MV-4-11 (cell line): ENCODE measurements around the gene NECTIN1.

Experiments used
- DNase-seq: peaks from one replicate; lab custom pipeline; 2025; lab: John Stamatoyannopoulos, UW

The NECTIN1 gene

DNA sequence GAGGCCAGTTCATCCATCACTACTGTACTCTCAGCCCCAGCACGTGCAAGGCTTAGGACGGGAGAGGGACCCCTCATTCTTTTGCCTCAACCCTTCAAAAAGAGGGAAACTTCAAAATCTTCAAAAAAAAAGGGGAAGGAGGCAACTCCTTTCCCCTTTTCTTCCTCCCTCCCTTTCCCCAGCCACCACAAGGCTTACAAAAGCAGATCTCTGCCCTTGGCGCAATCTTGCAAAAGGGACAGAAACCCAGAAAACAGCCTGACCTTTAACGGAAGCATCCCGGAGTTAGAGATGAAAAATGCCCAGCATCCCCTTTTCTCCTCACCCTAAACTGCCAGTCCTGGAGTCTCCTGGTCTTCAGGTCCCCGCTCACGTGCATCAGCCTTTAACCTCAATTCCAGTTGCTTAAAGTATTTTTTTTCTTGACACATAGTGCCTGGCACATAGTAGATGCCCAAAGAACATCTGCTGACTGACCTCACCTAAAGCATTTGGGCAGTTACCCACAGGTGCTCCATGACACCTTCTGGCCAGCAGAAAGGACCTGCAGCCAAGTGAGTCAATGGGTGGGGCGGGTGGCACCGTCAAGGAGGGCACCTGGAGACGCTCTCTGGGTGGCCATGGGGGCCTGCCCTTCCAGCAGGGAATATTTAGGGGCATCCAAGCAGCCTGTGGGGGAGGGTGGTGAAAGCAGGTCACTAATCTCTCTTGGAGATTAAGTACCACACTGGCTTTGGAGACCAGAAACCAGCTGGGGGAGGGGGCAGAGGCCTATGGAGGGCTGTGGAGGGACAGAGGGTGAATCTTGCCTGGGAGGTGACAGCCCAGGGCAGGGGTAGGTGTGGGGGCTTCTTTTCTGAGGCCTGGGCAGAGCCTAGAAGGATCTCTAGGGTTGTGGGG, 16.3 kb downstream of the NECTIN1 start:
- peak; percentile 90 for DNase-seq

DNA sequence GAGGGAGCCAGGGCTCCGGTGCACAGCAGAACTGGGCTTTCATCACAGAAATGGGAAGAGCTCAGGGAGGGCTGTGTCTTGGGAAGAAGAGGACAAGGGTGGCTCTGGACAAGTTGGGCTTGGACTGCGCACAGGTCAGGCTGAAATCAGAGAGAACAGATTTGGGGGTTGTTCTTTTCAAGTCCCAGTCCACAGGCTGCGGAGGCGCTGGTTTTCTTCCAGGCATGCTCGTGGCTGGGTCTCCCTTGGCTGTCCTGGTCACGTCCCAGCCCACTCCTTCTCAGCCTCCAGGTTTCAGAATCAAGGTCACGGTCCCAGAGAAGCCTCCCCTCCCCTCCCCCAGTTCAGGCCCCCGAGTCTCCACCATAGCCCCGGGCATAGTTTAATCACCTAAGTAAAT, 17.0 kb downstream of the NECTIN1 start:
- no peak for DNase-seq

DNA sequence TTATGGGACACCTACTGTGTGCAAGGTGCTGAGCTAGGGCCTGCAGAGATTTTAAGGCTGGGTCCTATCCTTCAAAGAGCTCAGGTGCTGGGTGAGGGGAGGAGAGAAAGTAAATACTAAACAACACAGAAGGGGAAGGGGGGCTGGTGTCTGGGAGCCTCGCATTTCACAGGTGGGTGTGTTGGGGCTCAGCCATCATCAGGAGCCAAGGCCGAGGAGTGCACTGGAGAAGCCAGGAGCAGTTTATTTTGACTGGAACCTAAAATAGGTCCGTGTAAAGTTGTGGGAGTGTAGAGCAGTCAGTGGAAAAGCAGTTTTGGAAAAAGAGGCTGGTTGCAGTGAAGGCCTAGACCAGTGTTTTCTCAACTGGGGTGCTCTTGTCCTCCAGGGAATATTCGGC, 17.5 kb downstream of the NECTIN1 start:
- DNase-seq, result no peak

DNA sequence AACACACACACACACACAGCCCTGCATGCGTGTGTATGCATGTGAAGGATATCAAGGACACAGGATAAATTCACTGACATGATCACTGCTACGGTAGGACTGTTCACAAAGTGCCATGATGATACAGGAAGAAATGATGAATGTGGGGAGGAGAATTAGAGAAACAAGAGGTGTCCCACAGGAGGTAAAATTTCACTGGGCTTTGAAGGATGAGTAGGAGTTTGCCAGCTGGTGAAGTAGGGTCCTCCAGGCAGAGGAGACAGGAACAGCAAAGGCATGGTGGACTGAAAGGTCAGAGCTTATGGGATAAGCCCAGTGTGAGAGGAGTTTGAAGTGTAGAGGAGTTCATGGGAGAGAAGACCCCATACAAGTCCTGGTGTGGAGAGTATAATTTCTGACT, 18.6 kb downstream of the NECTIN1 start:
- no peak for DNase-seq

DNA sequence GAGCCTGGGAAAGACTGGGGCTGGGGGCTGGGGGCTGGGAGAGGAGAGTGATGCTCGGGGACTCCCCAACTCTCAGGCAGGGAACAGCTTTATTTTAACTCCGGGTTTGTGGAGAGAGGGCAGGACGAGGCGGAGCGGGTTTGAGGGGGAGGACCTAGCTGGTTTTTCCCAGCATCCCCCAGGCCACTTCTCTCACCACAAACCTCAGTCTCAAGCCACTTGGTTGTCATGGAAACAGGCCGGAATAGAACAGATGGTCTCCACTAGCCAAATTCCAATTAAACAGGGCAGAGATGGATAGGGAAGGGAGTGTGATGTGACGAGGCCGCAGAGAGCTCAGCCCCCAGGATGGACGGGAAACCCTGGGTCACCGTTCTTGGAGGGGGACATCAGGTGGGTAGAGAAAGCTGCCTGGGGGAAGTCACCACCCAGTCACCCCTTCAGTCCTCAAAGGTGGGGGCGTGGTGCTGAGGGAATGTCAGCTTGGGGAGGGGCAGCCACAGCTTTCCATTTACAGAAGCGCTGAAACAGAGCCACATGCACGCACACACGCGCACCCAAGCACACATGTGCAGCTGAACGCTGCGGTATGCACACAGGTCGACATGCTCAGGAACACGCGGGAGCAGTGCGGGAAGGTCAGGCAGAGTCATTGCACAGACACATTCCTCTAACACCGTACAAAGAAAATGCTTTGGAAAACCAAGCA, 19.2 kb downstream of the NECTIN1 start:
- DNase-seq, result peak; percentile 91

DNA sequence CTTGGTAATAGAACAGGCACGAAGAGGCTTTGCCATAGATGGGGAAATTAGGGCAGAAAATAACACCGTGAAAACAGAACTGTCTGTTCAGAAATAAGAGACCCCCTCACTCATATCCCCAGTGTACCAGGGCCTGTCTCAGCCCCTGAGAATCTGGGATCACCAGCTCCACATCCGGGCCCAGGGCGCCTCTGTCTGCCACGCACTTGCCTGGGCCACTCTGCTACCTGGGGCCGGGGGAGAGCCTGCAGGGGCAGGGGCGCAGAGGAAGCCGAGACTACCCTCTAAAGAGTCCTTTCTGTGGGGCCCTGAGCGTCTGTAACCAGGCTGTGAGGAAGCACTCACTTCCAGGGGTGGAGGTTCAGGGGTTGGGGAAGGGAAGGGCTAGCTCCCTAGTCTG, 19.8 kb downstream of the NECTIN1 start:
- peak; percentile 38 for DNase-seq

DNA sequence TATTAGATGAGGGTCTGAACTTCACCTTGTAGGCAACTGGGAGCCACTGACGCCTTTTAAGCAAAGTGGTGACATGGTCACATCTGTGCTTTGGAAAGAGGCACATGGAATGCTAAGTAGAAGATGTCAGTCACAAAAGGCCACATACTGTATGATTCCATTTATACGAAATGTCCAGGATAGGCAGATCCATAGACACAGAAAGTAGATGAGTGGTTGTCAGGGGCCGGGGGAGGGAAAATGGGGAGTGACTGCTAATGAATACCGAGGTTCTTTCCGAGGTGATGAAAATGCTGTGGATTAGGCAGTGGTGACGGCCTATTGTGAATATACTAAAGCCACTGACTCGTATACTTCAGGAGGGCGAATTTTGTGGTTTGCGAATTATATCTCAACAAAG, 20.6 kb downstream of the NECTIN1 start:
- no peak for DNase-seq

DNA sequence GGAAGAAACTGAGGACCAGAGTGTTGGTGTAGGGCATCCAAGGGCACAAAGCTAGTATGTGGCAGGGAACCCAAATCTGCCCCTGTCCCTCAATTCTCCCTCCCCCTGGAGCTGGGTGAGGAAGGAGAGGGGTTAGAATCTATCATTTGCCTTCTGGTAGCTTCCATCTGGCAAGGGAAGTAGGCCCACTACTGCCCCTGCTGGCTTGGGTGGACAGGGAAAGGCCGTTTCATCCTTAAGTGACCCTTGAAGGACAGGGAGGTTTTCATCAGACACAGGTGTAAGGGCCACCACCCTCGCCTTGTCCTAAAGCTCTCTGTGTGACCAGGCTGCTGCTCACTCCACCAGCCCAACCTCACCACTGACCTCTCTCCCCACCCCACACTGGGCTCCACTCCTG, 22.1 kb downstream of the NECTIN1 start:
- DNase-seq, result no peak

DNA sequence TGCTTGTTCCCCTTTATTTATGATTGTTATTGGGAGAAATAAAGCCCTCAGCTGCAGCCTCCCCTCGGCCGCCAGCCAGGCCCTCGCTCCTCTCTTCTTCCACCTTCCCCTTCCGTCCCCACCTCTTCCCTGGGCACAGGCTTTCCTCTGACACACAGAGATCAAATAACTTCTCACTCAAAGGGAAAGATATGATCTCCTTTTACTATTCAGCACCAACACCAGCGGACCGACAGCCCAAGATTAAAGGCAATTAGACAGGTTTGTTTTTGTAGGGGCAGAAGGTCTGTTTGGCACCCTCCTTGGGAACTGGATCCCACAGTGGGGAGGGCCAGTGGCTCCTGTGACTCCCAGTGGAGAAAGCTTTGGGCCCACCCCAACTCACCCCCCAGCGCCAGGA, 23.0 kb downstream of the NECTIN1 start:
- DNase-seq, result no peak

DNA sequence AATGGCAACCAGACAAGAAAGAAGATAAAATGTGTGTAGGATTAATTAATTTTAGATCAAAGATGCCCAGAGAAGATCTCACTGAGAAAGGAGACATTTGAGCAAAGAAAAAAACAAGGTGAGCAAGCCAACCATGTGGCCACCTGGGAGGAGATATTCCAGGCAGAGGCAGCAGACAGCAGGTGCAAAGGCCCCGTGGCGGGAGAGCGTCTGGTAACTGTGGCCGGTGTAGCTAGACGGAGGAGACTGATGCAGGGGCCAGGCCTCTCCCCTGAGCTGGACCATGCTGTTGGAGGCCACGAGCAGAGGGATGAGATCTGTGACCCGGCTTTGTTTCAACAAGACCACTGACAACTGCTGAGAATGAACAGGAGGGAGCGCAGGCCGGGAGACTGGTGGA, 23.6 kb downstream of the NECTIN1 start:
- DNase-seq, result no peak

DNA sequence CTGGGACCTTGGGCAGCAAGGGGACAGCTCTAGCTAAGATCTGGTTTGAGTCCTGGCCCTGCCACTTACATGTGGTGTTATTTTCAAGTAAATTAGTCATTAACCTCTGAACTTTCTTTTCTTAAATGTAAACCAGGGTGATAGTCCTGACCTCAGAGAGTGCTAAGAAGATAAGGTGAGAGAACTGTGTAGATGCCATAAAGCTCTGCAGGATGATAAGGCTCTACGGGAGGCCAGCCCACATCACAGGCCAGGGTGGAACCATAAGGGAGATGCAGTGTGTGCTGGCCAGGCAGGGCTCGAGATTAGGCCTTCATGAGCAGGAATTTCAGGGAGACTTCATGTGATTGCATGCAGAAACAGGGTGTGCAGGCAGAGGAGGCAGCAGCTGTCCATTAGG, 24.2 kb downstream of the NECTIN1 start:
- no peak for DNase-seq

DNA sequence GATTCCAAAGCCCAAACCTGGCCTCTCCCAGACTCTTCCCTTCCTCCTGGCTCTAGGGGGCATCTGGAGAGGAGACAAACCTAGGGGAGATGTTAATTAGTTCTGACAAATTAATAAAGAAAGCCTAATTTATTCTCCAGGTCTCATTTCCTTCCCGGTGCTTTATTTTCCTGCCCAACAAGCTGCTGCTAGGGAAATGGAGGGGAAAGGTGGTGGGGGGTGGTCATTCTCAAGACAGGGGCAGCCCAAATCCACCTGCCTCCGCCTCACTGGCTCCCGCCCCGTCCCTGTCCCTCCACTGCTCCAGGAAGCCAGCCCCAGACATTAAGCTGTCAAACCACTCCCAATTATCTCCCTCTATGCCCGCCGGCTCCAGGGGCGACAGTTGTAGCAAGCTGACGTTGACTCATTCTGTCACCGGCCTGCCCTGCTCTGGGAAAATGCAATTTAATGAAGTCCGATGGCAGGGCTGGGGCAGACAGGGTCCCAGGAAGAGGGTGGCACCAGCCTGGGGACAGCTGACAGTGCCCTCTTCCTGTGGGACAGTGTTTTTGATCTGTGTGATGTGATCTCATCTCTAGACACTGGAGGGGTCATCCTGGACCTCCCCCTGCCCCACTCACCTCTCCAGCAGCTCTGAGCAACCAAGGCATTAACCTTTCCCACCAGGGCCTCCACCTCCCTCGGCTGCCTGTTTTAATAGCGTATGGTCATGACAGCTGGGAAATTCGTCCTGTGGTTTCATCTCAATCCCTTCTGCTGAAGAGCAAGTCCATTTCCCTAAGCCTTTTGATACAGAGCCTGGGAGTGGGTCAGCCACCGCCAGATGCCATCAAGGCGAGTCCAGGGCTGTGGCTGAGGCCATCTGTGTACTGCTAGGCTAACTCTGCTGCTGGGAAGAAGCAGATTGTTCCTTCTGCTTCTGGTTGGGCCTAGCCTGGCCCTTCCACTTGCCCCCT, 27.1 kb downstream of the NECTIN1 start:
- peak; percentile 26 for DNase-seq

DNA sequence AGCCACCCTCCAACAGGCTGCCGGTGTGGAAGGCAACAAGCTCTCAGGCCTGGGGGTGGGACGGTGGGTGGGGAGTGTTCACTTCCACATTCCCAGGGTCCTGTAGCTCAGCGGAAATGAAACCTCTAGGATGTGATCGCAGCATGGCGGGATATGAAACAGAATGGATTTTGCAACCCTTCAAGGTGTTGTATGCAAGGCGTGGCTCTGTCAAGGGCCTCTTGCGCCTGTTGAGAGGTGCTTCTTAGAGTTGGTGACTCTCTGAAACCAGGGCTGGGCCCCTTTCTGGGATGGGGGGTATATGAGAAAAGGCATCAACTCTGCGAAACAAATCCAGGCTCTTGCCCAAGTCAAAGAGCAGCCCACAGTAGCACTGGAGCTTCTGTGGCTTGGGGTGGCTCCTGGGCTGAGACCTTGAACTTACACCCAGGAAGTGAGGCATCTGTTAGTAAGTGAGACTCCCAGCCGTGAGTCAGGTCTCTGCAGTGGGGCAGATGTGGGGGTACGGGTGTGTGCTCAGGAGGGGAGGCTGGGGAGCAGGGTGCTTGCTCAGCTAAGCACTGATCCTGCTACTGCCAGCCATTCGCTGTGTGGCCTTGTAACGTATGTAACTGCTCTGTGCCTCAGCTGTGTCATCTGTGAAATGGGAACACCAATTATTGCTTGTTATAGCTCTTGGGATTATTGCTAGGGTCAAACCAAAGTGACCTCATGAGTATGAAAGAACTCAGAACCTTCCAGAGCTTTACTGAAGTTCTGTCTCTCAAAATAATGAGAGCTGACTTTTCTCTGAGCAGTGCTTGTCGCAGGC, 28.3 kb downstream of the NECTIN1 start:
- peak; percentile 66 for DNase-seq

DNA sequence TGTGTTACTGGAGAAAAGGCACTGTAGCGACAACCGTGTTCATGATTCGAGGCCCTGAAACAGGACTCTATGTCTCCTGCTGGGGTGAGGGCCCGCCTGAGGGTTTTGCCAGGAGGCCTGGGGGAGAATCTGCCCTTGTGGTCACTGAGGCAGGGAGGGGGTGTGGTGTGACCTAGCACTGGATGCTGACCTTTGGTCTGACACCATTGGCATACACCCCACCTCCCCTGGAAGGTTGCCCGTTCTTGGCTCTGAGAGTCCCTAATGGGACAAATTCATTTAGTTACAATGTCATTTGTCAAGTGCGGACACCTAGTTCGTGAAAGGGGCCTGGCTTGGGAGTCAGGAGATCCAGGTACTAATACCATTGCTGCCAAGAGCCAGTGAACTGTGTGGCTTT, 29.0 kb downstream of the NECTIN1 start:
- DNase-seq, result no peak

DNA sequence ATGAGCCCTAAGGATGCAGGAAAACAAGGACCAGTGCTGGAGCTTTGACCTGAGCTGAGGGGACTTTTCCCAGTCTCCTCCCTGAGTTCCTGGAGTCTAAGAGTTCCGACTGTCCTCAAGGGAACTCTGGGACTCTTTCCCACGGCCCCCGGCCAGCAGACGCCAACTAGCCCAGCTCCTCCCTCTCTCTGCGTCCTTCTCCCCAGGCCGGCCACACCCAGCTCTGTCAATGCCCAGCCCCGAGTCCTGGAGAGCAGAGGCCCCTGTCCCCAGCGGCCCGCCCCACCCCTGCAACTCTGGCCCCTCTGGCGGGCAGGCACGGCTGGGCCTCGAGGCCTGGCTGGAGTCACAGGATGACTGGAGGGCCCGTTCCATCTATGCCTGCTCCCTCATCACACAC, 29.8 kb downstream of the NECTIN1 start:
- DNase-seq, result no peak

DNA sequence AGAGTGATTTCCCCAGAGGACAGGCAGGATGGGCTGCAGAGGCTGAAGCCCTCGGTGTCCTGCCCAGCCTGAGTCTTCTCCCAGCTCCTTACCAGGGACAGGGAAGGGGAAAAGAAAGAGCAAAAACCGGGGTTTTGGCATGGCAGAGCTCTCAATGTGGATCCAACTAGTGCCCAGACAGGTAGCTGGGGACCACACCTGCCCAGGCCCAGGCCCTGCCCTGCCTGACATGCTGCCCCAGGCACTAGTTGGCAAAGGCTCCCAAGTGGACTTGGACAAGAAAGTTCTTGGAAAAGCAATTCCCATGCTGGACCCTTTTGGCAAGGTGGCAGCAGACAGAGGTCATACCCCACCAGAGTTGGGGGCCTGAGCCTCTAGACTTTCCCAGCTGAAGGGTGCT, 31.1 kb downstream of the NECTIN1 start:
- DNase-seq, result no peak

DNA sequence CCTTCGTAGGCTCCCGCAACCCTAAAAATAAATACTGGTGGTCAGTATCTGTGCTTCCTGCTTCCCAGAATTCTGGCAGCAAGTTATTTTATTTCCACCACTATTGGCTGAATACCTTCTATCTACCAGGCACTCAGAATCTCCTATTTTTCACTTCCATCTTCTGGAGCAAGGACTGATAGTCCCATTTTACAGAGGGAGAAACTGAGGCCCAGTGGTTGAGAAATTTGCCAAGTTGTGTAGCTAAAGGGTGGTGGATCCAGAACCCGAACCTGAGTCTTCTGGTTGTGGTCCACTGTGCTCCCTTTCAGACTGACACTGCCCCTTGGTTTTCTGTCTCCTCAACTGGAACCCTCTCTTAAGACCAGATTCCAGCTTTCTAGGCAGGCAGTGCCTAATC, 31.6 kb downstream of the NECTIN1 start:
- DNase-seq, result no peak

DNA sequence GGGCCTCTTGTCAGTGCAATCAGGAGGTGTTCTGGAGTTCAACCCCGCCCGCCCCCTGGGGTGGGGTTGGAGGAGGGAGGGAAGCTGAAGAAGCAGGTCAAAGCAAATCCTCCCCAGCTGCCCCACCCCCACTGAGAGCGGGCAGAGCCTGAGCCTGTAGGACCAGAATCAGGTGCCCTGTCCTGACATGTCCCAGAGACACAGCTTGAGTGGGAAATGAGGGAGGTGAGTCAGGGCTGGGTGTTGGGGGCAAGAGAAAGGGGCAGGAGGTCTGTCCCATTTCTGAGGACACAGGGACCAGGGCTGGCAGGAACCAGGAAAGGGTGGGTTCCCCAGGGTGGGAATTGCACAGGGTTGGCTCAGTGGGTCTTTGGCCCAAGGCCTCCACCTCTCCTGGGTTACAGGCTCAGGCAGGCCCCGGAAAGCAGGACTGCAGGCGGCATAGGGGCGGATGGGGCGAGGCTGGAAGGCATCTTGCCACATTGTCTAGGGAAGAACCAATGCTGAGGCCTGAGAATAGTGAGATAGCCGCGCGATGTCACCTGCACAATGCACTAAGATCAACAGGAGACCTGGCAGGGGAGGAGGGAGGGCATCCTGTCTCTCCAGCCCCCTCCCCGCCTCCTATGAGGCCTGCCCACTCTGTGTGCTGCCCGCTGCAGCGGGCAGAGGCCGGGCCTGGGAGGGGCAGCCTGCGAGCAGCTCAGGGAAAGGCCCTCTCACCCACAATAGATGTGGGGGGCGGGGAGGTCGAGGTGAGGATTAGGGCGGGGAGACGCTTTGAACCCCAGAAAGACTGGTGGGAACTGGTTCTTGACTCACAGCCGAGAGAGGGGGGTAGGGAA, 32.4 kb downstream of the NECTIN1 start:
- DNase-seq, result no peak

DNA sequence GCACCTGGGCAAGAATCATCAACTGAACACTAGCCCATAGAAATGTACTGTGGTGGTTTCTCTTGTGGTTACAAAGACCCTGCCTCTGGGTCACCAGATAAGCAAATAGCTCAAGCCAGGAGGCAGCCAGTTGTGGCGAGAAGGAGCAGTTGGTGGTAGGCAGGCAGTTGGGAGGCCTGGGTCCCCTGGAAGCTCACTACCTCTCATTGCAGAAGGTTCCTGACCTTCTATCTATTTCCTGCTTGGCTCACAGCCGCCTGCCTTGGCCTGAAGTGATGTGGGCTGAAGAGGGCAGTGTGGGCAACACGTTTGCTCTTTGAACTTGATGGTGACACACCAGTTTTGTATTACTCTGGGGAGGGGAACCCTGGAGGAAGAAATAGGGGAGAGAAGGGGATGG, 34.7 kb downstream of the NECTIN1 start:
- DNase-seq, result peak; percentile 84

DNA sequence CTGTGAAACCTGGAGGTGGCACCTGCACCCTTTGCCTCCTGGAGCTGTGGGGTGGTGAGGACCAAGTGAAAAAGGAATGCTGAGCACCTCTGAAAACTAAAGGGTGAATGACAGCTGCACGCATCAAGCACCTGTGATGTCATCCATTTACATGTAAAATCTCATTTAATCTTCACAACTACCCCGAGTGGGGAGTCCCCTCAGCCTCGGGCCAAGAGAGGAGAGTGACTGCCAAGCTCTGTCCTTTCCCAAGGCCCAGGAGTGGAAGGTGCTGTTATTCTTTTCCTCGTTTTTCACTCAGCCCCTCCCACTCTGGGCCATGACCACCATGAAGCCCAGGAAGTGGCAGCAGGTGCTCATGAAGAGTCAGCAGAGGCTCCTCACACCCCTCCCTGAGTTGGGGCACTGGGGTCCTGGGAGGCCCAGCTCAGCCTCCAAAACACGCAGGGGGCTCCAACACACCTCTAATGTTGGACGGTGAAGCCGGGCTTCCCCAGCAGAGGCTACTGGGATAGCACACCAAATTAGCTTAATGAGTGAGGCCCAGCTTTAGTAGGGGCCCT, 35.7 kb downstream of the NECTIN1 start:
- DNase-seq, result no peak
